ENCODE data around the gene HOATZ.

GRCh38 chr11:111560800-111561199 is 46.2 kb downstream of the HOATZ start:
- TF ChIP-seq, protein P1, sequence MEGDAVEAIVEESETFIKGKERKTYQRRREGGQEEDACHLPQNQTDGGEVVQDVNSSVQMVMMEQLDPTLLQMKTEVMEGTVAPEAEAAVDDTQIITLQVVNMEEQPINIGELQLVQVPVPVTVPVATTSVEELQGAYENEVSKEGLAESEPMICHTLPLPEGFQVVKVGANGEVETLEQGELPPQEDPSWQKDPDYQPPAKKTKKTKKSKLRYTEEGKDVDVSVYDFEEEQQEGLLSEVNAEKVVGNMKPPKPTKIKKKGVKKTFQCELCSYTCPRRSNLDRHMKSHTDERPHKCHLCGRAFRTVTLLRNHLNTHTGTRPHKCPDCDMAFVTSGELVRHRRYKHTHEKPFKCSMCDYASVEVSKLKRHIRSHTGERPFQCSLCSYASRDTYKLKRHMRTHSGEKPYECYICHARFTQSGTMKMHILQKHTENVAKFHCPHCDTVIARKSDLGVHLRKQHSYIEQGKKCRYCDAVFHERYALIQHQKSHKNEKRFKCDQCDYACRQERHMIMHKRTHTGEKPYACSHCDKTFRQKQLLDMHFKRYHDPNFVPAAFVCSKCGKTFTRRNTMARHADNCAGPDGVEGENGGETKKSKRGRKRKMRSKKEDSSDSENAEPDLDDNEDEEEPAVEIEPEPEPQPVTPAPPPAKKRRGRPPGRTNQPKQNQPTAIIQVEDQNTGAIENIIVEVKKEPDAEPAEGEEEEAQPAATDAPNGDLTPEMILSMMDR (IDR thresholded peaks at IDR 0.05) = no peak
- no peak for TF ChIP-seq POLR2A (IDR thresholded peaks at IDR 0.05)
- no peak for TF ChIP-seq EP300 (IDR thresholded peaks at IDR 0.05)
